Bronchial epithelial cell (primary cell): ENCODE results near the gene PTPN7. TPM values are rescaled to one million over a fixed set of nuclear protein-coding genes. Genes with fewer than 3 reads are reported as not detected.
A peak's percentile ranks its signal among the peaks of the same experiment; 100 is the strongest.

Source experiments
- DNase-seq: peaks from one replicate; pipeline ENCODE4 v3.0.0-alpha.2; 2010; ENCODE audit warnings: low read depth
- FAIRE-seq: peaks from 2 replicates; lab custom pipeline; 2011; peaks lifted over from hg19 to GRCh38; lab: Jason Lieb, UNC
- H3K27me3 ChIP-seq: 2 replicates; pipeline ENCODE4 v1.5.1; 2011; ENCODE audit warnings: low read length; ENCODE audit not compliant: control insufficient read depth, insufficient read depth
- H3K36me3 ChIP-seq: 2 replicates; pipeline ENCODE4 v1.5.1; 2011; ENCODE audit warnings: low read length; ENCODE audit not compliant: control insufficient read depth, insufficient read depth
- H3K4me3 ChIP-seq: 2 replicates; pipeline ENCODE4 v1.5.1; 2011; ENCODE audit warnings: mild to moderate bottlenecking, low read depth, low read length, control low read depth
- CTCF ChIP-seq: IDR thresholded peaks from 2 replicates; pipeline ENCODE4 v1.5.1; 2011; ENCODE audit warnings: mild to moderate bottlenecking, moderate library complexity, low read length, control low read depth, inconsistent platforms; ENCODE audit not compliant: insufficient read depth, severe bottlenecking
- total RNA-seq: library from RNA; depleted of rRNA; stranded (reverse); fragments of >200 nt; gene quantifications from 2 replicates; pipeline ENCODE4 v1.2.1, GENCODE V29; 2014

PTPN7 gene
- total RNA-seq, 1 donor from 2014 or later = not detected

DNA sequence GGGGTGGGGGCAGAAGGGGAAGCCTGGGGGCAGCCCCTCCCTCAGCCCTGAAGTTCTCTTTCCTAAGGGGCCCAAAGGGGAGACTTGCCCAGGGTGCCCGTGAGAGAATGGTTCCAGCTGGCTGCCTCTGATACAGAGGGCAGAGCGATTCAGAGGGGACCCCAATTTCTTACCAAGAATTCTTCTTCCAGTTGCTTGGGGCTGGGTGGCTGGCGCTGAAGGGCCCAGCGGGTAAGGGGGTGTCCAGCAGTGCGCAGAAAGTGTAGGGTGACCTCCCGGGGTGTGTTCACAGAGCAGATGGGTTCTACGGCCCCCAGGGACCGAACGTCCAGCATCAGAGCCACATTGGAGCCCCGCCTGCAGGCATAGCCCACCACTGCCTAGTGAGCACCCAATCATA is 2.5 kb downstream of the PTPN7 start:
- FAIRE-seq (no peak), DNase-seq (no peak)
- Histone ChIP-seq H3K36me3 (no peaks in the 10 kb centered on the region), H3K27me3 (no peaks in the 10 kb centered on the region), H3K4me3 (no peak overlapping the region)
- no peak for TF ChIP-seq CTCF

- no peak overlapping the region for H3K4me3 ChIP-seq
- no peak for DNase-seq
- TF ChIP-seq CTCF = no peak
- no peaks in the 10 kb centered on the region for H3K36me3 ChIP-seq
- FAIRE-seq = no peak
- H3K27me3 ChIP-seq = no peaks in the 10 kb centered on the region
Observed at GRCh38 chr1:202156590-202156989, 3.8 kb downstream of the PTPN7 start.

DNA sequence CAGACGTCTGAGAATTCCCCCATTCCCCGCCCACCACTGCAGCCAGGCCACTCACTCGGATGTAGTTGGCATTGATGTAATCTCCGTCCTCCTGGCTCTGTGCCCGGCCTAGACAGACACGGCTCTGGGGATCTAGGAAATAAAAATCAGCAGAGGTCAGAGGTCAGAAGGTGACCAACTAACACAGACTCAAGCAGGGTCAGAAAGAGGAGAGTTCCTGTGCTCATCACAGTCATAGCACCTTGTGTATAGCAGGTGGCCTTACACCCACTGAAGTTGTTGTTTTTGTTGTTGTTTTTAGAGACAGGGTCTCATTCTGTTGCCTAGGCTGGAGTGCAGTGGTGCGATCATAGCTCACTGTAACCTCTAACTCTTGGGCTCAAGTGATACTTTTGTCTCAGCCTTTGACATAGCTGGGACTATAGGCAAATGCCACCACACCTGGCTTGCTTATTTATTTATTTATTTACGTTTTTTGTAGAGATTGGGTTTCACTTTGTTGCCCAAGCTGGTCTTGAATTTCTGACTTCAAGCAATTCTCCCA is 4.9 kb downstream of the PTPN7 start:
- H3K36me3 ChIP-seq = no peaks in the 10 kb centered on the region
- no peak for FAIRE-seq
- H3K4me3 ChIP-seq = no peak overlapping the region
- TF ChIP-seq CTCF = no peak
- no peaks in the 10 kb centered on the region for H3K27me3 ChIP-seq
- peak; percentile 48 for DNase-seq

DNA sequence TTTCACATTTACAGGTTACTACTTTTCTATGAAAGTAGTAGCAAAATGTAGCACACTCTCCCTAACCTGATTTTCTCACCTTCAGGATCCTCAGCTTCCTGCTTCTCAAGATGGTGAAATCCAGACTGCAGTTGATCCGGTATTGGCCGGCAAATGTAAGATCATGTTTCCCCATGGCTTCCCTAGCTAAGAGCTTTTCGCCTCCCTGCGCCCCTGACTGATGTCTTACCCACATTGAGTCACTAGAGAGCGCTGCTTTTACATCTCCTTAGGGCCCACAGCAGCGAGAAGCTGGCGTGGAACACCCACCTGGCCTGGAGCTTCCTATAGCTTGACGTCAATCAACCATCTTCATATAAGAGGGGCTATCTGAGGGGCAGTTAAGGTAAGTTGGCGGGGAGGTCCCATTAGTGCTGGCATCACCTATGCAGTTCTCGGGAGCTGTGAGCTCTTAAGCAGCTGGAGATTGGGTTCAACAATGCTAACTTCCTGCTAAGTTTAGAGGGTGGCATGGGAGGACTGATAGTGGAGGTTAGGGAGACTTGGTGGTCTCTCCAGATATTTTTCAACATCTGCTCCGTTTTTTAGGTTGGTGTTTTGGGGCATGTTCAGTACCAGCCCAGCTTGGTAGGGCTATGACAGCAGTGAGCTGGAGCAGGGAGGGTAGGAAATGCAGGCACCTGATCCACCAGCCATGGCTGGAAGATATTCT is 5.5 kb downstream of the PTPN7 start:
- DNase-seq (peak; percentile 71), FAIRE-seq (peak; percentile 40)
- peak; percentile 67 for TF ChIP-seq CTCF
- H3K4me3 ChIP-seq = no peak overlapping the region
- H3K27me3 ChIP-seq = no peaks in the 10 kb centered on the region
- H3K36me3 ChIP-seq = no peaks in the 10 kb centered on the region

DNA sequence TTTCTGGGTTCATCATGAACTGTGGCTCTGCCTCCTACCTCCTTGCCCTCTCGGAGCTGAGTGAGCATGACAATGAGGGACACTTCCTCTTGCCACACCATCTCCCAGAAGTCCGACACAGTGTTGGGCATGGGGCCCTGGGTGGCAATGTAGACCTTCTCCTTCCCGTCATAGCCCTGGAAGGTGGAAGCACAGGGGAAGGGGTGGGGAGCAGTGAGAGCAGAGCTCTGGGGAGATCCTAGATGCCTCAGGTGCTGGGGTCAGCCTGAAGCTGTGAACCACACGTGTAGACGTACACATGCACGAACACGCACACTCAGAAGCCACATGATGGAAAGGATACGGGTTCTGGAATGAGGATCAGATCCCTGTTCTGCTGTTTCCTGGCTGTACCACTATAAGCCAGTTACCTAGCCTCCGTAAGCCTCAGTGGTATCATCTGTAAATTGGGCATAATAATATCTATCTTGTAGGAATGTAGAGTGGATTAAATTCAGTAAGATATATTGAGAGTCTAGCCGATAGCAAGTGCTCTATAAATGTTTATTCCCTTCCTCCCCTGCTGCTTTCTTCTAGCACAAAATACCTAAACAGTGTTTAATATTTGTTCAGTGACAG is 6.1 kb downstream of the PTPN7 start:
- Histone ChIP-seq H3K27me3 (no peaks in the 10 kb centered on the region), H3K4me3 (no peak overlapping the region), H3K36me3 (no peaks in the 10 kb centered on the region)
- DNase-seq (no peak), FAIRE-seq (no peak)
- TF ChIP-seq CTCF = no peak

- FAIRE-seq = no peak
- Histone ChIP-seq H3K4me3 (no peak overlapping the region), H3K36me3 (no peaks in the 10 kb centered on the region), H3K27me3 (no peaks in the 10 kb centered on the region)
- no peak for TF ChIP-seq CTCF
- no peak for DNase-seq
Observed at GRCh38 chr1:202153284-202153683, 7.1 kb downstream of the PTPN7 start.
